ENCODE results near the gene CXCL16.

Gene CXCL16

GRCh38 chr17:4739122-4740024 lies at the start of gene CXCL16, which contains the start of gene ZMYND15:
Gene CXCL16, minus strand, starts transcription at chr17:4739928. Its CDS starts 589 bp downstream, at chr17:4739339.
Gene ZMYND15, plus strand, starts transcription at chr17:4739833. Its CDS starts 716 bp downstream, at chr17:4740549.
- peak; percentile 27 to 45 for DNase-seq (ENCODE audit: low read depth in 2 of 2)
- H3K4me3 ChIP-seq (replicated peaks in 1 of 2; ENCODE audit: low read depth in 2 of 2, low read length in 2 of 2): peak within 1 kb of the TSS; percentile 60 to 69
- no peak for TF ChIP-seq CTCF (IDR thresholded peaks at IDR 0.05; ENCODE audit: low read depth, low read length)

GRCh38 chr17:4788807-4789700 lies 49.3 kb upstream of the CXCL16 start, which contains the start of gene GLTPD2:
Gene GLTPD2, plus strand, starts transcription at chr17:4788964. Its CDS starts 48 bp downstream, at chr17:4789012.
- DNase-seq (ENCODE audit: low read depth in 2 of 2): peak in 1 of 2 donors; percentile 5
- H3K4me3 ChIP-seq (replicated peaks in 1 of 2; ENCODE audit: low read depth in 2 of 2, low read length in 2 of 2): peak within 1 kb of the TSS; percentile 65
- no peak for TF ChIP-seq CTCF (IDR thresholded peaks at IDR 0.05; ENCODE audit: low read depth, low read length)

- no peak for TF ChIP-seq CTCF (IDR thresholded peaks at IDR 0.05; ENCODE audit: low read depth, low read length)
- DNase-seq (ENCODE audit: low read depth in 2 of 2): no peak
These were observed 48.6 kb upstream of the CXCL16 start for GRCh38 chr17:4788159-4788806.

GRCh38 chr17:4786516-4786915 lies 46.8 kb upstream of the CXCL16 start:
- TF ChIP-seq CTCF (IDR thresholded peaks at IDR 0.05; ENCODE audit: low read depth, low read length): no peak
- DNase-seq (ENCODE audit: low read depth in 2 of 2): peak; percentile 12 to 53
- peak overlapping the region; percentile 16 to 18 for H3K4me3 ChIP-seq (replicated peaks in 1 of 2; ENCODE audit: low read depth in 2 of 2, low read length in 2 of 2)

More at GRCh38 chr17:4788159-4788806, 48.6 kb upstream of the CXCL16 start:
- no peak overlapping the region for H3K4me3 ChIP-seq (replicated peaks in 1 of 2; ENCODE audit: low read depth in 2 of 2, low read length in 2 of 2)

GRCh38 chr17:4786106-4786511 lies 46.4 kb upstream of the CXCL16 start, which contains the start of gene VMO1:
Gene VMO1, minus strand, starts transcription at chr17:4786364. Its CDS starts 12 bp downstream, at chr17:4786352.
- H3K4me3 ChIP-seq (replicated peaks in 1 of 2; ENCODE audit: low read depth in 2 of 2, low read length in 2 of 2): peak within 1 kb of the TSS; percentile 16 to 18
- DNase-seq (ENCODE audit: low read depth in 2 of 2): peak; percentile 28 to 35

More at GRCh38 chr17:4786106-4786511, 46.4 kb upstream of the CXCL16 start, which contains the start of gene VMO1:
- no peak for TF ChIP-seq CTCF (IDR thresholded peaks at IDR 0.05; ENCODE audit: low read depth, low read length)
